NCI-H1694 treated with DMSO at 0.1 percent for 48 hours (cell line): Measurements from ENCODE around the gene SKAP1.
"Not testable (repeated sequence)": the region's sequence is repeated elsewhere in the genome, so short reads cannot be mapped to it uniquely, and the experiment has no call there.

Experiments used
- DNase-seq: peaks from one replicate; lab custom pipeline; 2025; lab: John Stamatoyannopoulos, UW

The SKAP1 gene

DNA sequence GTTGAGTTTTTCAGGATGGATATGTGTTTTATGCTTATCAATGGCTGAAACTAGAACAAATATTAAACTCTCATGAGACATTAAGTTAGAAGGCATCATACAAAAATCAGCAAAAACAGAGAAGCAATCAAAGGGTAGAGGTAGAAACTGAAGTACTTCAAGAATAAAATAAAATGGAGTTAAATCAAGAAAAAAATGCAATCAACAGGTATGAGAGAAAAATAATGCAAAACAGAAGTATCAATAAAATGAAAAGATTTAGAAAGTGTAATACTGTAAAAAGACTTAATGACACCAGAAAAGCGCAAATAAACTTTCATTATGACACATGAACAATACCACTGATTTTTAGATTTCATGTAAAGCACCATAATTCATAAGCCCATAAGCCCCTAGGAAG is 112.3 kb downstream of the SKAP1 start:
- DNase-seq = no peak

DNA sequence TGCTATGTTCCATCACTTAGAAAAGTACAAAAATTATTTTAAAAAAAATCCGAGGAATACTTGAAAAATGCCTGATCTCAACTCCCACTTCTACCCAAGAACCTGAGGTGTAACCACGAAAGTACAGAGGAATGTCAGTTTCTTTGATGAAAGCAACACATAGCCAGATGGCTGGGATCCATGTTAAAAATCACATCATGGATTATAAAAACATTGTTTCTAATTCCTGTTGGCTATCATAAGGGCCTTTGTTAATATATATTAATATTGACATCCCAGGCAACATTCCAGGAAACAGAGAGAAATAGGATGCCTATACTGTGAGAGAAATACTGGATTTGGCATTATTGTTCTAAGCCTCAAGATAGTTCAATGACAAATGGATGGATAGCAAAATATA is 115.3 kb downstream of the SKAP1 start:
- DNase-seq = no peak

DNA sequence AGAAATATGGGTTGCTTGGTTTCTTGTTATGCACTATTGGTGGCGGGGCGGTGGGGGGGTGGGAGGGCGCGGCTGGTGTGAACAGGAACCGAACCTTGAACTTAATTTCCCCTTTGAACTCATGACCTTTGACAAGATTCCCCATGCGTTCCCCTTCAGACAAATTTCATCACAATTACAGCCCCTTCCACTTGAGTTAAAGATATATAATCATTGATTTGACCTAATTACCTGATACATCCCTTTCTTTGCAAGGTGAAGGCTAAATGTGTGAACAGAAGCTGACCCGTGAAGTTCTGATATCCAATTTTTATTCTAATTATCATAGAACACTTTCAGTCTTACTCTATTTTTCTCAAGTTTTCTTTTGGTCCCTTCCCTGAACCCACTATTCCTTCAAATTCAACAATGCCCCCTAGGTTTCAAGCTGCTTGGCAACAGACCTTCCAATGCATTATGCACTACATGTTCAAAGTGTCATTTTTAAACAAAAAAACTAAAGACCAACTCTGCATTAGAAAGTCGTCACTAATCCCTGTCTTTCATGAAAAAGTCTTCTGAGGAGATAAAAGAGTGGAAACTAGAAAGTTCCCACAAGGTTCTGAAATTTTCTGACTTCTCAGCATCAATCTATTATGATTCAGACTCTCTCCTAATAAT is 116.8 kb downstream of the SKAP1 start:
- DNase-seq = no peak

DNA sequence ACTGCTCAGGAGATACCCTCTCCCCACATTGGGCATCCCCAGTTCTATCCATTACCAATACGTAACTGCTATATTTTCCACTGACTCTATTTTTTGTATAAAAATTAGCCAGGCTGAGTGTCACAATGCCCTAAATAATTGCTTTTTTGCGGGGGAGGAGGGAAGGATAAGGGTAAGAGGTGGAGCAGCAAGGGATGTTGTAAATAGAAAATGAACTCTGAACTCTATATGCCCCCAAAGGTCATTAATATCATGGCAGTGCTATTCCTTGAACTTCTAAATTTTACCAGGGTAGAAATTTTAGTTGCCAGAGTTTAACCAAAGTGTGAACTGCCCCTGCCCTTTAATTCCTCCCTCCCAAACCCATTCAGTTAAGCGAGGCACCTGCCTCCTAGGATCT is 118.7 kb downstream of the SKAP1 start:
- no peak for DNase-seq

DNA sequence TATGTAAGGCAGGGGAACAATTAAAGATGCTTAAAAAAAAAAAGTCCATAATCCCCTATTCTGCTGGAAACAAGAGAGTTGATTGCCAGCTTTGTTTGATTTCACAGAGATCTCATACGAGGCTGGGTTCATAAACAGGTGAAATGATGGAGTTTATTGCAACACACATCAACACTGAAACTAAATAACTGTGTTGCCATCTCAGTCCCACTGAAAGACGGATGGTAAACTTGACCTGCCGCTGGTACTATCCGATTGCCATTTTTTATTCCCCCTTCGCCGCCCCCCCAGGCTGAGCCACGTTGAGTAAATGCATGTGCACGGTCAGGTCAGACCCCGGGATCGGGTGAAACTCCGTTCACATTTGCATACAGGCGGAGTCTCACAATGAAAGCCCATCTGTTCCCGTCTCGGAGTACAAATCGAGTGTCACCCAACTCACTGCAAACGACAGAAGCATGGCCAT is 119.2 kb downstream of the SKAP1 start:
- peak; percentile 49 for DNase-seq

DNA sequence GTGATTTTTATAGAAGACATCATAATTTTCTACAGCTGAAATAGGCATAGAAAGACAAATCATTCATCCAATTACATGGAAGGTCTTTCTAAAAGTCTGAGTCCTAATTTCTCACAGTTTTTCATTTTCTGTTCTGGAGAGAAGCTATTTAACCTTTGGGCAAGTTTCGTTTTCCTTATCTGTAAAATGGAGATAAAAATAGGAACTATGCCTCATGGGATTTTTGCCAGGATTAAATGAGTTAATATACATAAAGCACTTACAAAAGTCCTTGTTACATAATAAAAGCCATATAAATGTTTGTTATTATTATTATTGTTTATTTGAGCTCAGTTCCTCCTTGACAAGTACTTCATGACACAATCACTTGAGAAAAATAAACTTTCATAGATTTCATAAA is 121.4 kb downstream of the SKAP1 start:
- no peak for DNase-seq

DNA sequence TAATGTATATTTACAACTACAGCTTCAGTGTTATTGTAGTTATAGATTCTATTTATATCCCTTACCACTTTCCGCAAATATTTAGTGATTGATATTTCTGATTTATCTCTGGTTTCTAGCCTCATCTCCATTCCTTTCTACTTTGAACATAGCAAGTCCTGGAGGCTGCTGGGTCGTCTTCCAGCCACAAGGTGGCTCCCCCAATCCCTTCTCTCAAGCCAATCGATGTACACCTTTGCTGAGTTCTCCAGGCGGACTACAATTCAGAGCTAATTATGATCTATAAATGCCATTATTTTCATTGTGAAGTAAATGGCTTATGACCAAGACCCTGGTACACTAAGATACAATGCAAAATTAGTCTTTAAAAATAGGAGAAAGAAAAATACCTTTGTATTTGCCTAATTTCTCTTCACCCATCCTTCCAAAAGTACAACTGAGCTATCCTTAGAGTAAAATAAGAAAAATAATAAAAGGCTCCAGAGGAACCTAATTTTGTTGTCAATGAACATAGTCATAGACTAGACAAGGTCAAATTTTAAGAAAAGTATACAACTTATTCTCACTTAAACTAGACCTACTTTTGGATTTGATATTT is 122.1 kb downstream of the SKAP1 start:
- peak; percentile 54 for DNase-seq

DNA sequence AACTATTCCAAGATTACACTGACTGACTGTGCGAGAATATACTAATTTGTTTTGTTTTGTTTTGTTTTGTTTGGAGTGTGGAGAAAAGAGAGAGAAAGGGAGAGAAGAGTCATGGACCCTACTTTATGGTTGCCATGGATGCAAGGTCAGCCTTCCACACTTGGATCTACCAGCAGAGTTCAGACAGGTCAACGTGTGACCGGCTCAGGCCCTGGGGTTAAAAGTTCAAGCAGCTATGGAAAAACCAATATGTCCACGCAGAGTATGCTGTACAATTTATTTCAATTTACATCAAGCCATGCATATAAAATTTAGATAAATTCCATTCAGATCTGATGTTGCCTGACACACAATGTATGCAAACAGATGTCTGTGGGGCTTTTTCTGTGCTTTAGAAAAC is 122.8 kb downstream of the SKAP1 start:
- DNase-seq = no peak

DNA sequence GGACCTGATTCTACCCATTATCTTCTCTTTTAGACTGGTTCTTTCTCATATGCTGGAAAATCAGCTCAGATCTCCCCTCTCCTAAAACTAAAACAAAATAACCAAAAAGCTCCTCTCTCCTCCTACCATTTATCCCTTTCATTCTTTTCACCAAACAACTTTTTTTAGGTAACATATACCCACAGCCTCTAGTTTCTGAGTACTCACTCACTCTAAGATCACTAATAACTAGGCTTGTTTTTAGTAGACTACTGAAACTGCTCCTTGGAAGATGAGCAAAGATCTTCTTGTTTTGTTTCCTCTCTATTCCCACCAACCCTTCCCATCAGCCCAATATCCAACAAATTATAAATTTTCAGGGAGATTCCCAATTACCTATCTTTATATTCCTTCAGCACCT is 129.0 kb downstream of the SKAP1 start:
- no peak for DNase-seq

DNA sequence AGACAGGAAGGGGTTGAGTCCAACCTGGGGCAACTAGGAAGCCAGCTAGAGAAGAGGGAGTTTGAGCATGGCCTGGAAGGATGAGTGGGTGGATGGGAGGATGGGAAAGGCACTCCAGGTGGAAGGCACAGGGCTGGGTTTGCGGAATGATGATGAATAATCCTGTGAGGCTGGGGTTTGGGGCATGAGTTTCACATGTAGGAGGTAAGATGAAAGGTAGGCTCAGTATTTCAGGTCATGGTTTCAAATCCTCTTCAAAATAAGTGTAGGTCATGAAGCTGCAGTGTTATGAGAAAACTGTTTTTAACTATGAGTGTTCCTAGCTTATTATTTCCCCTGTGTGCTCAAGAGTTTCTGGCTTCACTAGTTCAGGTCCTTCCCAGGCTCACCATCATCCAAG is 130.3 kb downstream of the SKAP1 start:
- no peak for DNase-seq

DNA sequence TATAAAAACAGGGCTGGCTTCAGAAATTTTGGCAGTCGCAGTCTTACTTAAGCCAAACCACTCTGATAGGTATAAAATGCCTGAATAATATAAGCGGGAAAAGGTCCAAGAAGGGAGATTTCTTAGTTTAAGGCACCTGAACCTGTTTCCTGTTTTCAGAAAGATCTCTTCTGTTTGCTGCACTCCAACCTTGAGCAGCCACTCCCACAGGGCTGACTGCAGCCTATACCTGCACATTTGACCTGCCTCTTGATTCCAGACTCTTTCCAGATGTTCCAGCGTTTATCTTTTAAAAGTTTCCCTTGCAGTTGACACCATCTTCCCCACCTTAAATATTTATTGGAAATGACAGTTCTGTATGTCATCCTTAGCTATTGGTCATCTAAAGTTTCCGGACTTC is 132.2 kb downstream of the SKAP1 start:
- DNase-seq = no peak

DNA sequence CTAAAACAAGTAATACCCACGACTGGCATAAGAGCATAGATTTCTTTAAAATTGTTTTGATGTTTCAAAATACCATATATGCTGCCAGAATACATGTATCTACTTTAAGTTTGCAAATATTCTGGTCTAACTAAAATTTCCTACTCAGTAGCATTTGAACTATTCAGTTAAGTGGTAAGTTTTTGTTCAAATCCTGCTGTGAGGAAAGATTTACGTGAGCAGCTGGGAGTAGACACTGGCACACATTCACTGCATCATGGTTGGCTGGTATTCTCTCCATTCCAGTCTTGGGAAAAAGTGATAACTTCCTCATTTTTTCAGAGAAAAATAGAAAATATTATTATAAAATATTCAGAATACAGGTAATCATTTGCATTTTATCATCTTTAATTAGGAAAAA is 133.6 kb downstream of the SKAP1 start:
- no peak for DNase-seq

DNA sequence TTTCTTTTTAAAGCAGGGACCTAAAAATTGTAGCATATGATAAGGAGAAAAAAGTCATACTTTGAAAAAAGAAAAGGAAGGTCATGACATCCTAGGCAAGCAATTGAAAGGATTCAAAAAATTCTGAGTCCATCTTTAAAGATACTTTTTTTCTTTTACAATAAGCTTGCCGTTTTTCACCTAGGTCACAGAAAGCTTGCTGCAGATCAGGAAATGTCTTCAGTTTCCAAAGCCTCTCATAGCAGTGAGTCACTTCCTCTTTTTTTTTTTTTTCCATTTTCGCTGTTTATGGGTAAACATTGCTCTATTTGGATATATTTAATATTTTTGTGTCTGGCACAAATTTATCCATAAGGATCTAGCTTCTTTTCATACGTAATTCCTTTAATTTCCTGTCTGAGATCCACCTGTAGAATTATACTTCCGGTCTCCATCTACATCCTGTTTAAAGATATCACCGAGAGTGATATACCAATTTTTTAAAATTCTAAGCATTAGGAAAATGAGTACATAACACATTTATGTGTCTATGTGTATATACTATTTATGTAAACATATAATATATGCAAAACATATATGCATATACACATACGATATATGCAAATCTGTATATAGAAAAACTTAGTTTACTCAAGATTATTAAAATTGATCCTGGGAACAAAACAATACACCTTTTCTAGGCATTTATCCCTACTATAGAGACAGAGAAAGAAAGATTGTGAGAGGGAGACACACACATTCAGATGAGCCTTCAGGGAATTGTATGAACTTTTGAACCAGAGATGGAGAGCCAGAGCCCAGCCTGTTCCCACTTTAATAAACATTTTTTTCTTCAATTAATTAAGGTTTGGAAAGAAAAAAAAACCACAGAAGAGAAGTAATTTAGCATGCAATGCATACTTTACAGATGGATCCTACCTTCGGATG is 134.4 kb downstream of the SKAP1 start:
- DNase-seq = no peak

DNA sequence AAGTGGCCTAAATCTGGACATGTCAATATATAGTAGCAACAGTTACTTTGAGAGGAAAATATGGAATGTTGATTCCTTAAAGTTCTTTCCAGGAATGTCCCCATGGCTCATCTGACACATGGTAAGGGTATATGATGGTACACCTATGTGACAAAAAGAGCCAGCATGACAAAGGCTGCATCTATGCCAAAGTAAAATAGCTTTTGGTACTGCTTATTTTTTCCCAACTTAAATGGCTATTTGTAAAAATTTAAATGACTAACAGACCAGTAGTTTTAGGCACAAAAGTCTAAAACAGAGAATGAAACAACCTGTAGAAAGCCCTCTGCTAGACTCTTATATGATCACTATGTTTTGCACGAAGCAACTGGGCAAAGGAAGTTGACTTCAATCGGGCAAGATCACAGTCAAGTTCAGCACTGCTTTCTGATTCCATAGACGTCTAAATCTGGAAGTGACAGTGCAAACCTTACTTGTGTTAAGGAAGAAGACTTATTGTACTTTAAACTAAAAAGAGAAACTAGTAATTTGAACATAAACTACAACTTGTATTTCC is 135.1 kb downstream of the SKAP1 start:
- DNase-seq = no peak

DNA sequence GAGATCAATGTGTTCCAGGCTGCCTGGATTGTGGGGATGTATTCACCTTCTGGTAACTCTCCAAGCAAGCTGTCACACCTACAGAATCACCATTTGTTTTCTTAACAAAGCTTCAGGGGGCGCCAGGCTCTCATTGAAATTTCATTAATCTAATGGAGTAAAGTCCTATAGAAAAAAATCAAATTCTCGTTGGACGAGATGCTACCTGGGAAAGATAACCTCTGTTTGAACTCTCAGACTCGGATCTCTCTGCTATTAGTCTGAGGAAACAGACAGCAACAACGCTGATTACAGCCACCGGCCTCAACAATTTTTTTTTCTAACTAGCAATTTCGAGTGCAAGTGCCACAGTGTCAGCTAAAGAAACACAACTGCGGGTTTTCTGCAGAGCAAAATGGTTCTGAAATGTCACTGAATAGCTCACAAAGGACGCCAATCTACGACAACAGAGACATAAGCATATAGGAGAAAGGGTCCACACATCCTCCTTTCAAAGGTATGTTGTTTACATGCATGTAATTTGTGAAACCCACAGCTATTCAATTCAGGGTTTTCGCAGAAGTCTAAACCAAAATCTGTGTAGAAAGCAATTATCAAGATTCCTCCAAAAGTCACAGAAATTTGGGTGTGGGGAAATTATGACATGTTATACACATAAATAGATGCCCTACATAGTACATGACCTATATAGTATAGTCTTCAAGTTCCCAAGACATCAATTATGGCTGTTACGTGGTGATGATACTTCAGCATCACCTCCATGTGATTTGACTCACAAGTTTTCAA is 135.8 kb downstream of the SKAP1 start:
- DNase-seq = no peak

DNA sequence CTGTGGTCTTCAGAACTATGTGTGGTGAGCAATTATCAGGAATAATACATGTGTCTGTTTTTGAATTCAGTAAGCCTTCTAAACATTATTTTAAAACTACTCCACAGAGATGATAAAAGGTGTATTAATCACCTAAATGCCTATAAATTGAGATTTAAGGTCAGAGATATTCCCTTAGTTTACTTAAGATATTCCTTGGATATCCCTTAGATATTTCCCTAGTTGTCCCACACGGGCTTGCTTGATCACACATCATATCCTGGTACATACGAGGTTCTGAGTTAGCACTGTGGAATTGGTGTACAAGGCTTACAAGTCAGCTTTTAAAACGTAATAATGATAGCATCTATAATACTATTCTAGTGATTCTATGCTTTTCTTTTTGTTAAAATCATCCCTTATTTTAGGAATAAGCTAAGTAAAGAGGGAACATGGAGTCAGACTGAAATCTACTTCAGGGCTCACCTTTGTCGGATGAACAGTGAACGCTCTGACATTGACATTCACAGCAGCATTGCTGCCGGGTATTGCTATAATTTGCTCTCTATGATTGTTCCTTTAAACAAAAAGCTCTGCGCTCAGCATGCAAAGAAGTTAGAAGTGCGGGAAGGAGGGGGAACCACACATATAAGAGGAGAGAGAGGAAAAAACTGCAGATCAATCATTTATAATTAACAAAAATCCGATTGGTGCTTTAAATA is 136.5 kb downstream of the SKAP1 start:
- no peak for DNase-seq

DNA sequence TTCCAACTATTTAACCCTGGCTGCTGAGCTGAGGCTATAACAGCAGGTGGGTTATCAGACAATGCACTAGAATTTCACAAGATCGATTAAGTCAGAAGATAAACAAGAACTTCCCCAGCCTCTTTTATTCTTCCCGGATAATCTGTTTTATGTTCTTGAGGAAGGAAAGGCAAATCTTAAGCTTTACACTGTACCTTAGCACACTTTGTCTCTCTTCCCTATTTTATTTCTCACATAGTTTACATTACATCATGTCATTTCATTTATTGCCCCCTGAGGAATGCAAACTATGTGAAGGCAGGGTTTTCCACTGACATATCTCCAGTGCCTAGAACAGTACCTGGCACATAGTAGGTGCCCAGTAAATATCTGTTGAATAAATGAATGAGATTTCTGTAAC is 139.6 kb downstream of the SKAP1 start:
- DNase-seq = no peak

DNA sequence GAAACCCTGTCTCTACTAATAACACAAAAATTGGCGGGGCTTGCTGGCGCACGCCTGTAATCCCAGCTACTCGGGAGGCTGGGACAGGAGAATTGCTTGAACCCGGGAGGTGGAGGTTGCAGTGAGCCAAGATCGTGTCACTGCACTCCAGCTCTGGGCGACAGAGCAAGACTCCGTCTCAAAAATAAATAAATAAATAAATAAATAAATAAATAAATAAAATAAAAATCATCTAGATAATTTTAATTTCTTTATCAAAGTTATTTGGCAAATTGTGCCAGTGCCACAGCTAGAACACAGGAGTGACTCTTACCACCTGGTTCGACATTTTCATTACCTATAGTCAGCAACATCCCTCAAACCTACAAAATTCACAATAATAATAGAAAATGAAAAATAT is 143.1 kb downstream of the SKAP1 start:
- DNase-seq = not testable (repeated sequence)

DNA sequence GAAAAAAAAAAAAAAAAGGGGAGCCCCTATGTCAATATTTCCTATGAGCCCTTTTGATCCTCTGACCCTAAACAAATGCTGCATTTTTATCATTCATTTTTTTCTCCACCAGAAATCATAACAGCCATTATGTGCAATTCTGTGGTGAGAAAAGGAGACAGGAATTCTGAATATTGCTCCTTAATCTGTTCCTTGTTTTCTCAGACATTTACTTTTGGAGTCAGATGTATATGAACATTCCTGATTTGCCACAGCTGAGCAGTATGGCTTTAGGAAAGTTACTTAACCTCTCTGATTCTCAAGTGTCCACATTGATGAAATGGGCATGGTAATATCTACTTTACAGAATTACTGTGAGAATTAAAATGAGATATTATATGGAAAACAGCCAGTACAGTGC is 144.4 kb downstream of the SKAP1 start:
- DNase-seq = no peak

DNA sequence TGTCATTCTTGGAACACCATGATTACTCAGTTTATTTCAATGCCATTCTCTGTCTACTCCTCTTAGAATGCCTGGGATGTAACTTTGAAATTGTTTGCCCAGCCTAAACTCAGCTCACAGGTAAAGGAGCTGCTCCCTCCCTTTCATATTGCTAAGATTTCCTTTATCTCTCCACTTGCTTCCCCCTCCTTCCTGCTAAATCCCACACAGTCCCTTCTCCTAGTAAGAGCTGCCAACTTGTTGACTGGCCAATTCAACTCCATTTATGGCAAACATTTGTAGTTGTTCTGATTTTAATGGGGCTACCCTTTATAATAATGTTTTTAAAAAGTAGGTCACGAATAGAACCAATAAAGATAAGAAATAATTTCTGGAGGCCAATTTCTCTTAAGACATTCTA is 146.1 kb downstream of the SKAP1 start:
- DNase-seq = no peak

DNA sequence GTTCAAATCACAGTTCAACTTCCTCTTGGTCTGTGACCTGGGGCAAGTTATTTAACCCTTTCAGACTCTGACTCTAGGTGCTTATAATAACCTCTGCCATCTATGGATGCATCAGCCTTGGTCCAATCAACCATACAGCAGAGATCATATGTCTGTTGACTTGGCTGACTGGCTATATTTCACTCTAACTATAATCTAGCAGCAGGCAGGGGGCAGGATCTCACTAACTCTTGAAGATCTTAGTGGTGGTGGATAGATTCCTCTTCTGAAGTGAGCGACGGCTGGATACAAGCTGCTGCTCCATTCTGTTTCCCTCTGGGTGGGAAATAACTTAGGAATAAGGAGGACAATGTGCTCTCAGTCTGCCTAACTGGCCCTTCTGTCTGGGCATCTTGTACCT is 146.6 kb downstream of the SKAP1 start:
- no peak for DNase-seq
